Activated T-cell treated with anti-CD3 and anti-CD28 coated beads, Interleukin-2, amount 50 U/mL, for 72 hours (primary cell): ENCODE measurements around the gene CMBL. TPM values are rescaled to one million over a fixed set of nuclear protein-coding genes. Genes with fewer than 3 reads are reported as not detected.
"Not testable (repeated sequence)": the region's sequence is repeated elsewhere in the genome, so short reads cannot be mapped to it uniquely, and the experiment has no call there.

ENCODE experiments used
- ATAC-seq, 2 donors: fragments of 150-1000 bp; cut with Tn5 transposase; replicated peaks in 1 of 2; 2 replicates each; pipeline ENCODE4 v1.10.0; 2021; ENCODE audit warnings: moderate library complexity in 2 of 2, mild to moderate bottlenecking in 1 of 2
- DNase-seq, 2 donors: peaks; one replicate each; pipeline ENCODE4 v3.0.0; 2021 to 2022; ENCODE audit warnings: mixed read lengths in 1 of 2
- H3K27ac Mint-ChIP-seq: one replicate; pipeline ENCODE4 v1.8.0; 2022; ENCODE audit warnings: mild to moderate bottlenecking, moderate library complexity, mixed read lengths
- H3K27me3 Mint-ChIP-seq: one replicate; pipeline ENCODE4 v1.8.0; 2022; ENCODE audit warnings: low read depth, mixed read lengths
- H3K36me3 Mint-ChIP-seq, 2 donors: one replicate each; pipeline ENCODE4 v1.8.0; 2022; ENCODE audit warnings: mixed read lengths in 2 of 2, mild to moderate bottlenecking in 1 of 2; ENCODE audit not compliant: insufficient read depth in 2 of 2
- H3K4me1 Mint-ChIP-seq: one replicate; pipeline ENCODE4 v1.8.0; 2022; ENCODE audit warnings: low read depth, mixed read lengths
- H3K4me3 Mint-ChIP-seq, 2 donors: one replicate each; pipeline ENCODE4 v1.8.0; 2022; ENCODE audit warnings: mild to moderate bottlenecking in 2 of 2, mixed read lengths in 2 of 2, moderate library complexity in 2 of 2
- H3K9me3 Mint-ChIP-seq, 2 donors: one replicate each; pipeline ENCODE4 v1.8.0; 2022; ENCODE audit warnings: mixed read lengths in 2 of 2
- total RNA-seq, 2 donors: library from RNA; stranded (reverse); gene quantifications; one replicate each; pipeline ENCODE4 v1.2.3, GENCODE V29; 2022

Gene CMBL
- total RNA-seq, 2 donors from 2014 or later, result 1.2 to 1.7 TPM

GRCh38 chr5:10279925-10280720 is 27.6 kb downstream of the CMBL start:
- peaks cover 10% of the 10 kb centered on the region for H3K27me3 Mint-ChIP-seq
- no peaks in the 10 kb centered on the region for H3K9me3 Mint-ChIP-seq
- H3K4me1 Mint-ChIP-seq, result peaks cover 18% of the 10 kb centered on the region
- no peak for DNase-seq
- no peaks in the 10 kb centered on the region for H3K36me3 Mint-ChIP-seq
- no peak for ATAC-seq
- no peak overlapping the region for H3K4me3 Mint-ChIP-seq
- no peak overlapping the region for H3K27ac Mint-ChIP-seq

GRCh38 chr5:10279328-10279727 is 28.4 kb downstream of the CMBL start:
- no peak for DNase-seq
- Mint-ChIP-seq H3K36me3 (no peaks in the 10 kb centered on the region), H3K27me3 (peaks cover 10% of the 10 kb centered on the region), H3K9me3 (peaks cover 0 to 3% of the 10 kb centered on the region in 2 donors), H3K4me3 (no peak overlapping the region), H3K4me1 (peaks cover 18% of the 10 kb centered on the region), H3K27ac (no peak overlapping the region)
- no peak for ATAC-seq

- no peak for ATAC-seq
- Mint-ChIP-seq H3K27me3 (peaks cover 10% of the 10 kb centered on the region), H3K27ac (no peak overlapping the region), H3K9me3 (peaks cover 0 to 3% of the 10 kb centered on the region in 2 donors), H3K4me3 (no peak overlapping the region), H3K4me1 (peaks cover 12% of the 10 kb centered on the region), H3K36me3 (no peaks in the 10 kb centered on the region)
- no peak for DNase-seq
Measured at GRCh38 chr5:10278658-10279279, 28.9 kb downstream of the CMBL start.

- Mint-ChIP-seq H3K4me1 (peaks cover 9% of the 10 kb centered on the region), H3K9me3 (peaks cover 0 to 3% of the 10 kb centered on the region in 2 donors), H3K27me3 (peaks cover 10% of the 10 kb centered on the region), H3K4me3 (no peak overlapping the region), H3K27ac (no peak overlapping the region), H3K36me3 (no peaks in the 10 kb centered on the region)
- ATAC-seq, result no peak
- DNase-seq, result no peak
Measured at GRCh38 chr5:10277773-10278630, 29.7 kb downstream of the CMBL start.

GRCh38 chr5:10276691-10277090 is 31.0 kb downstream of the CMBL start:
- Mint-ChIP-seq H3K36me3 (no peaks in the 10 kb centered on the region), H3K9me3 (peaks cover 0 to 3% of the 10 kb centered on the region in 2 donors), H3K4me3 (no peak overlapping the region), H3K4me1 (peaks cover 9% of the 10 kb centered on the region), H3K27ac (no peak overlapping the region), H3K27me3 (peaks cover 23% of the 10 kb centered on the region)
- DNase-seq (no peak), ATAC-seq (no peak)

- Mint-ChIP-seq H3K9me3 (peaks cover 0 to 3% of the 10 kb centered on the region in 2 donors), H3K4me1 (peaks cover 9% of the 10 kb centered on the region), H3K27me3 (peaks cover 24% of the 10 kb centered on the region), H3K4me3 (no peak overlapping the region), H3K27ac (no peak overlapping the region), H3K36me3 (no peaks in the 10 kb centered on the region)
- DNase-seq (no peak), ATAC-seq (no peak)
Measured at GRCh38 chr5:10275991-10276390, 31.7 kb downstream of the CMBL start.

DNA sequence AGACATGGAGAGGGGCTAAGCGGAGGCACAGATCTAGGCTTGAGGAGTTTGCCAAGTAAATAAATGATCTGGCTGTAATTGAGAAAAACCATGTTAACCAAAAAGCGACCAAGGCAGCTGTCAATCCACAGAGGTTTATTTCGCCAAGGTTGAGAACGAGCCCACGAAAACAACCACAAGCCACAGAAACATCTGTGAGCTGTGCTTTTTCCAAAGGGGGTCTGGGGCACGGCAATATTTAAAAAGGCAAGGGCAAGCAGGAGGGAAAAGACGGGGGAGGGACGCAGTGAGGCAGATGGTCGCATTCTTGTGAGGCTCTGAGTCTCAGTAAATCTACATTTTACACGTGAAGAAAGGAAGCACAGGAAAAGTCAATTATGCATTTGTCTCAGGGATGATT is 32.2 kb downstream of the CMBL start:
- DNase-seq (no peak), ATAC-seq (no peak)
- Mint-ChIP-seq H3K9me3 (peaks cover 0 to 3% of the 10 kb centered on the region in 2 donors), H3K27ac (no peak overlapping the region), H3K36me3 (no peaks in the 10 kb centered on the region), H3K4me3 (no peak overlapping the region), H3K4me1 (peaks cover 9% of the 10 kb centered on the region), H3K27me3 (peaks cover 24% of the 10 kb centered on the region)

DNA sequence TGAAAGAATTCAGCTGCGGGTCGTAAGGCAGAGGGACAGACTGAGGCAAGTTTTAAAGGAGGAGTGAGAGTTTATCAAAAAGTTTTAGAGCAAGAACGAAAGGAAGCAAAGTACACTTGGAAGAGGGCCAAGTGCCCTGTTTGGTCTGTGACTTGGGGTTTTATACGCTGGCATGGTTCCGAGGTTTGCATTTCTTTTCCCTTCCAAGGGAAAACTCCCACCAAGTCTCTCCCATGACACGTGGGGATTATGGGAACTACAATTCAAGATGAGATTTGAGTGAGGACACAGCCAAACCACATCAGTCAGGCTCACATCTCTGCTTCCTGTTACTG is 34.9 kb downstream of the CMBL start:
- not testable (repeated sequence) for H3K9me3 Mint-ChIP-seq, ATAC-seq, H3K36me3 Mint-ChIP-seq

DNA sequence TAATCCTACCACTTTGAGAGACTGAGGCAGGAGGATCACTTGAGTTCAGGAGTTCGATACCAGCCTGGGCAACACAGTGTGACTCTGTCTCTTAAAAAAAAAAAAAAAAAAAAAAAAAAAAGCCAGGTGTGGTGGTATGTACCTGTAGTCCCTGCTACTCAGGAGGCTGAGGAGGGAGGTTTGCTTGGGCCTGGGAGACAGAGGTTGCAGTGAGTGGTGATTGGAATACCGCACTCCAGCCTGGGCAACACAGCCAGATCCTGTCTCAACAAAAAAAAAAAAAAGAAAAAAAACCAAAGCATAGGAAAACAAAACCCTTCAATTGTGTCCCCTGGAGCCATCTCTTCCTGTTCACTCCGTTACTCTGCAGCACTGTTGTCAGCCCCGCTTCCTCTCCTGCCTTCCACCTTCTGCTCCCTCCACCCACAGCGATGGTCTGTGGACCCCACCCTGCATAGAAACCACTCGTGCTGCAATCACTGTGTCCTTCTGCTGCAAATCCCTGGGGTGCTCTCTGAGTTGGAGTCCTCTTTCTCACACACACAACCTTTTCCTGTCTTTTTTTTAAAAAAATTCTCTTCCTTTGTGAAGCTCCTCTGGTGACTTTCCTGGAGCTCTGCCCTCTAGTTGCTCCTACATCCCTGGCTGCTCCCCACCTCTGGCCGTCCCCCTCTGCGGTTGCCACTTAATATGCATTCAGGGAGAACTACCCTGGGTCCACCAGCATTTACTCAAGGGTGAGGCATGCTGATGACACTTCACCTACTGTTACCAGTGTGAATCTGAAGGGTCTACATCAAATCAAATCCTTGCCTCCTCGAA is 35.4 kb downstream of the CMBL start:
- H3K27me3 Mint-ChIP-seq, result peaks cover 24% of the 10 kb centered on the region
- H3K4me1 Mint-ChIP-seq, result peaks cover 12% of the 10 kb centered on the region
- no peak for ATAC-seq
- H3K4me3 Mint-ChIP-seq, result no peak overlapping the region
- H3K27ac Mint-ChIP-seq, result no peak overlapping the region
- H3K9me3 Mint-ChIP-seq, result peaks cover 0 to 3% of the 10 kb centered on the region in 2 donors
- DNase-seq, result no peak
- no peaks in the 10 kb centered on the region for H3K36me3 Mint-ChIP-seq

More for the DNA sequence above, 34.9 kb downstream of the CMBL start:
- not testable (repeated sequence) for H3K27ac Mint-ChIP-seq, H3K4me1 Mint-ChIP-seq, DNase-seq, H3K4me3 Mint-ChIP-seq
- peaks cover 24% of the 10 kb centered on the region for H3K27me3 Mint-ChIP-seq

GRCh38 chr5:10268100-10268499 is 39.6 kb downstream of the CMBL start:
- H3K27ac Mint-ChIP-seq, result no peak overlapping the region
- H3K27me3 Mint-ChIP-seq, result peaks cover 14% of the 10 kb centered on the region
- no peak overlapping the region for H3K4me3 Mint-ChIP-seq
- ATAC-seq (no peak), DNase-seq (no peak)
- peaks cover 2 to 7% of the 10 kb centered on the region in 2 donors for H3K36me3 Mint-ChIP-seq
- peaks cover 6% of the 10 kb centered on the region for H3K4me1 Mint-ChIP-seq
- no peaks in the 10 kb centered on the region for H3K9me3 Mint-ChIP-seq

DNA sequence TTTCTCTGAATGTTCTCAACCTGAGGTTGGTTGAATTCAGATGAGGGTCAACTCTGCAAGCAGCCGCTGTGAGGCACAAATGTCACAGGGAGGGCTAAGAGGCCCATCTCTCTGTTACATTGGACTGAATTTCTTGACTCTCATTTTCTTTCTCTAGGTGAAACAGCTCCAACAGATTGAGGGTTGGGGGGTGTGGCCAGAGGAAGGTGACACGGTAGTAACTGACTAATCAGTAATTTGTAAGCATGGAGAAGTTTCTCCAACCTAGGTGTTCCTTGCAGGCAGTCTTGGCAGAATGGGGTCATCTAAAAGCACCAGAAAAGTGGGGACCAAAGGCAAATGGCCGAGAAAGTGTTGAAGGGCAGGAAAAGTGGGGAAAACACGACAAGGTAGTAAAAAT is 40.9 kb downstream of the CMBL start:
- Mint-ChIP-seq H3K27me3 (peaks cover 3% of the 10 kb centered on the region), H3K36me3 (peaks cover 4 to 13% of the 10 kb centered on the region in 2 donors), H3K27ac (no peak overlapping the region), H3K4me1 (peaks cover 13% of the 10 kb centered on the region), H3K4me3 (no peak overlapping the region), H3K9me3 (no peaks in the 10 kb centered on the region)
- ATAC-seq (no peak), DNase-seq (no peak)

GRCh38 chr5:10266137-10266536 is 41.6 kb downstream of the CMBL start:
- Mint-ChIP-seq H3K4me1 (peaks cover 13% of the 10 kb centered on the region), H3K4me3 (no peak overlapping the region), H3K27ac (no peak overlapping the region), H3K36me3 (peaks cover 4 to 13% of the 10 kb centered on the region in 2 donors), H3K9me3 (no peaks in the 10 kb centered on the region), H3K27me3 (no peaks in the 10 kb centered on the region)
- ATAC-seq (no peak), DNase-seq (no peak)
